Endodermal cell (in vitro differentiated cells): ENCODE results near the gene CLSTN3. TPM values are rescaled to one million over a fixed set of nuclear protein-coding genes. Genes with fewer than 3 reads are reported as not detected.

Experiments
- DNase-seq: peaks from one replicate; pipeline ENCODE4 v3.0.0-alpha.2; 2017
- H3K27ac ChIP-seq: 2 replicates; pipeline ENCODE4 v1.5.1; 2013; ENCODE audit warnings: mild to moderate bottlenecking, low read depth, low read length, moderate library complexity
- H3K27me3 ChIP-seq: 2 replicates; pipeline ENCODE4 v1.6.1; 2013; ENCODE audit warnings: mild to moderate bottlenecking, low read length, moderate library complexity; ENCODE audit not compliant: insufficient read depth, control insufficient read depth, poor library complexity, severe bottlenecking
- H3K36me3 ChIP-seq: 2 replicates; pipeline ENCODE4 v1.7.0; 2013; ENCODE audit warnings: mild to moderate bottlenecking, low read length, moderate library complexity; ENCODE audit not compliant: control insufficient read depth, insufficient read depth
- H3K4me1 ChIP-seq: one replicate; pipeline ENCODE4 v1.7.0; 2013; ENCODE audit warnings: low read length; ENCODE audit not compliant: control insufficient read depth, insufficient read depth
- H3K4me3 ChIP-seq: 2 replicates; pipeline ENCODE4 v1.5.1; 2013; ENCODE audit warnings: mild to moderate bottlenecking, low read length, moderate library complexity
- H3K9ac ChIP-seq: 2 replicates; pipeline ENCODE4 v1.6.1; 2013; ENCODE audit warnings: mild to moderate bottlenecking, low read length, moderate library complexity; ENCODE audit not compliant: poor library complexity, severe bottlenecking; ENCODE audit errors: extremely low read depth
- H3K9me3 ChIP-seq: 2 replicates; pipeline ENCODE4 v1.6.1; 2013; ENCODE audit warnings: mild to moderate bottlenecking, low read length, moderate library complexity; ENCODE audit not compliant: control insufficient read depth
- H3K27ac Mint-ChIP-seq: 2 replicates; pipeline ENCODE4 v1.8.0; 2020; ENCODE audit warnings: mixed read lengths
- H3K27me3 Mint-ChIP-seq: 2 replicates; pipeline ENCODE4 v1.8.0; 2021; ENCODE audit warnings: mild to moderate bottlenecking, mixed read lengths; ENCODE audit not compliant: insufficient read depth
- H3K36me3 Mint-ChIP-seq: 2 replicates; pipeline ENCODE4 v1.8.0; 2020; ENCODE audit warnings: low read depth, mixed read lengths
- H3K4me1 Mint-ChIP-seq: 2 replicates; pipeline ENCODE4 v1.8.0; 2020; ENCODE audit warnings: mixed read lengths
- H3K4me3 Mint-ChIP-seq: 2 replicates; pipeline ENCODE4 v1.8.0; 2020; ENCODE audit warnings: mild to moderate bottlenecking, moderate library complexity, mixed read lengths
- H3K9me3 Mint-ChIP-seq: 2 replicates; pipeline ENCODE4 v1.8.0; 2020; ENCODE audit warnings: mild to moderate bottlenecking, mixed read lengths
- WGBS, 2 experiments: methylation state at CpG; one replicate each; pipeline versions ENCODE4 v1.1.5 to v1.1.7; 2013; ENCODE audit warnings: missing lambda C conversion rate in 2 of 2, mixed read lengths in 1 of 2; ENCODE audit not compliant: insufficient coverage in 1 of 2, insufficient read length in 1 of 2; 5-methylcytosine and 5-hydroxymethylcytosine counted together
- total RNA-seq, 2 donors: library from RNA; stranded (reverse); fragmentation: NEBNext Ultra II Directional in 1 of 2; extraction: Animal tissue kit (Norgen Biotek cat#: 25700) in 1 of 2; gene quantifications; 2 replicates in 1 of 2; 3 replicates in 1 of 2; pipeline ENCODE4 v1.2.1, GENCODE V29; 2021
- TF ChIP-seq, protein P1 (sequence below): fragments of 200-600 bp; sonication (generic); conservative IDR thresholded peaks from 2 replicates; pipeline ENCODE4 v1.5.0; 2021; ENCODE audit warnings: antibody characterized with exemption, mild to moderate bottlenecking

The CLSTN3 gene
- total RNA-seq, 2 donors from 2014 or later, result 69.7 to 135 TPM

GRCh38 chr12:7188562-7189397 is 58.6 kb downstream of the CLSTN3 start:
- Mint-ChIP-seq H3K27ac (peak overlapping the region; percentile 85), H3K36me3 (peaks cover 27% of the 10 kb centered on the region), H3K4me3 (peak overlapping the region; percentile 77), H3K4me1 (peaks cover 38% of the 10 kb centered on the region), H3K9me3 (no peaks in the 10 kb centered on the region), H3K27me3 (peaks cover 4% of the 10 kb centered on the region)
- peak; percentile 98 for DNase-seq
- Histone ChIP-seq H3K9me3 (peaks cover 10% of the 10 kb centered on the region), H3K27me3 (no peaks in the 10 kb centered on the region), H3K27ac (no peak overlapping the region), H3K9ac (peak overlapping the region; percentile 37), H3K4me1 (peaks cover 4% of the 10 kb centered on the region), H3K4me3 (peak overlapping the region; percentile 83), H3K36me3 (peaks cover 25% of the 10 kb centered on the region)
- TF ChIP-seq, protein P1, sequence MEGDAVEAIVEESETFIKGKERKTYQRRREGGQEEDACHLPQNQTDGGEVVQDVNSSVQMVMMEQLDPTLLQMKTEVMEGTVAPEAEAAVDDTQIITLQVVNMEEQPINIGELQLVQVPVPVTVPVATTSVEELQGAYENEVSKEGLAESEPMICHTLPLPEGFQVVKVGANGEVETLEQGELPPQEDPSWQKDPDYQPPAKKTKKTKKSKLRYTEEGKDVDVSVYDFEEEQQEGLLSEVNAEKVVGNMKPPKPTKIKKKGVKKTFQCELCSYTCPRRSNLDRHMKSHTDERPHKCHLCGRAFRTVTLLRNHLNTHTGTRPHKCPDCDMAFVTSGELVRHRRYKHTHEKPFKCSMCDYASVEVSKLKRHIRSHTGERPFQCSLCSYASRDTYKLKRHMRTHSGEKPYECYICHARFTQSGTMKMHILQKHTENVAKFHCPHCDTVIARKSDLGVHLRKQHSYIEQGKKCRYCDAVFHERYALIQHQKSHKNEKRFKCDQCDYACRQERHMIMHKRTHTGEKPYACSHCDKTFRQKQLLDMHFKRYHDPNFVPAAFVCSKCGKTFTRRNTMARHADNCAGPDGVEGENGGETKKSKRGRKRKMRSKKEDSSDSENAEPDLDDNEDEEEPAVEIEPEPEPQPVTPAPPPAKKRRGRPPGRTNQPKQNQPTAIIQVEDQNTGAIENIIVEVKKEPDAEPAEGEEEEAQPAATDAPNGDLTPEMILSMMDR, result peak; percentile 99
- WGBS, 2 experiments, result 15 to 18% methylated on average over 8 to 21 of the region's 21 CpGs

DNA sequence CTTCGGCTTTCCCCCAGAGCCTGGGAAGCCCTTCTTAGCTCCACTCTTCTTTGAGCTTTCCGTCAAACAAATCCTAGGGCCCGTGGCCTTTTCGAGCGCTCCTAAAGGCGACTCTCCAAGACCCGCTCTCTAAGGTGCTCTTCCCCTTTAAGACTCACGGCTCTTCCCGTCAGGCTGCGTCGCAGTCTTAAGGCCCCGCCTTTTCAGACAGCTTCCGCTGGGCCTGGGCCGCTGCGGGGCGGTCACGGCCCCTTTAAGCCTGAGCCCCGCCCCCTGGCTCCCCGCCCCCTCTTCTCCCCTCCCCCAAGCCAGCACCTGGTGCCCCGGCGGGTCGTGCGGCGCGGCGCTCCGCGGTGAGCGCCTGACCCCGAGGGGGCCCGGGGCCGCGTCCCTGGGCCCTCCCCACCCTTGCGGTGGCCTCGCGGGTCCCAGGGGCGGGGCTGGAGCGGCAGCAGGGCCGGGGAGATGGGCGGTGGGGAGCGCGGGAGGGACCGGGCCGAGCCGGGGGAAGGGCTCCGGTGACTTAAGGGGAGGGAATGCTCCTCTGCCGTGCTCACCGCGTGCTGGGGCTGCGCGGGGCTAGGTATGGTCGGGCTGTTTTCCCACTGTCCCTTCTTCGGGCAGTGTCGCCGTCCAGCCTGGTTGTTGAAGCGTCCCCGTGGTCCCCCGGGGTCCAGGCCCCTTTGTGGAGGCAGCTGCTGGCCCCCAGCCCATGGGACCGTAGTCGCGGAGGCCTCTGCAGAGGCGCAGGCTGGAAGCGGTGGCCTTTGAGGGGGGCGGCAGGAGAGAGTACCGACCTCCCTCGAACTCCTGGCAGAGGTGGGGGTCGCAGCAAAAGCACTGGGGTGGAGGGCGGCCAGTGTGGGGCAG is 59.5 kb downstream of the CLSTN3 start, which contains the start of gene PEX5:
PEX5 (plus strand) TSS at position 289 of the 870 bp plus-strand sequence. CDS start 692 bp downstream, outside the sequence.
- 0% methylated on average over 7 to 63 of the region's 68 CpGs for WGBS, 2 experiments
- peak within 1 kb of the TSS; percentile 59 for H3K9ac ChIP-seq
- H3K36me3 ChIP-seq, result peaks cover 30% of the 10 kb centered on the region
- H3K27me3 ChIP-seq, result no peaks in the 10 kb centered on the region
- peak within 1 kb of the TSS; percentile 54 for H3K27ac ChIP-seq
- peak within 1 kb of the TSS; percentile 83 for H3K4me3 ChIP-seq
- peaks cover 10% of the 10 kb centered on the region for H3K9me3 ChIP-seq
- Mint-ChIP-seq H3K9me3 (no peaks in the 10 kb centered on the region), H3K27ac (peak within 1 kb of the TSS; percentile 85), H3K4me3 (peak within 1 kb of the TSS; percentile 77), H3K4me1 (peaks cover 44% of the 10 kb centered on the region), H3K36me3 (peaks cover 33% of the 10 kb centered on the region), H3K27me3 (no peaks in the 10 kb centered on the region)
- DNase-seq, result peak; percentile 98
- TF ChIP-seq, protein P1, result no peak
- H3K4me1 ChIP-seq, result peaks cover 4% of the 10 kb centered on the region

- peaks cover 50% of the 10 kb centered on the region for H3K4me1 Mint-ChIP-seq
- Histone ChIP-seq H3K27ac (no peak overlapping the region), H3K4me3 (peak overlapping the region; percentile 83), H3K27me3 (no peaks in the 10 kb centered on the region), H3K9ac (peak overlapping the region; percentile 59), H3K4me1 (peaks cover 4% of the 10 kb centered on the region), H3K9me3 (peaks cover 10% of the 10 kb centered on the region), H3K36me3 (peaks cover 38% of the 10 kb centered on the region)
- H3K27me3 Mint-ChIP-seq, result no peaks in the 10 kb centered on the region
- H3K4me3 Mint-ChIP-seq, result peak overlapping the region; percentile 77
- peak overlapping the region; percentile 82 for H3K27ac Mint-ChIP-seq
- 34 to 68% methylated on average over 7 to 17 of the region's 17 CpGs for WGBS, 2 experiments
- TF ChIP-seq, protein P1, result no peak
- no peak for DNase-seq
- peaks cover 42% of the 10 kb centered on the region for H3K36me3 Mint-ChIP-seq
- no peaks in the 10 kb centered on the region for H3K9me3 Mint-ChIP-seq
Measured at GRCh38 chr12:7190268-7191055, 60.3 kb downstream of the CLSTN3 start.
